Activated CD4-positive, alpha-beta T cell treated with anti-CD3 and anti-CD28 coated beads, Interleukin-2, amount 50 U/mL, for 48 hours (primary cell): ENCODE results near the gene IFIT2.

Source experiments
- DNase-seq, 2 experiments: peaks; one replicate each; pipeline ENCODE4 v3.0.0-alpha.2; 2020

The IFIT2 gene, protein sequence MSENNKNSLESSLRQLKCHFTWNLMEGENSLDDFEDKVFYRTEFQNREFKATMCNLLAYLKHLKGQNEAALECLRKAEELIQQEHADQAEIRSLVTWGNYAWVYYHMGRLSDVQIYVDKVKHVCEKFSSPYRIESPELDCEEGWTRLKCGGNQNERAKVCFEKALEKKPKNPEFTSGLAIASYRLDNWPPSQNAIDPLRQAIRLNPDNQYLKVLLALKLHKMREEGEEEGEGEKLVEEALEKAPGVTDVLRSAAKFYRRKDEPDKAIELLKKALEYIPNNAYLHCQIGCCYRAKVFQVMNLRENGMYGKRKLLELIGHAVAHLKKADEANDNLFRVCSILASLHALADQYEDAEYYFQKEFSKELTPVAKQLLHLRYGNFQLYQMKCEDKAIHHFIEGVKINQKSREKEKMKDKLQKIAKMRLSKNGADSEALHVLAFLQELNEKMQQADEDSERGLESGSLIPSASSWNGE

DNA sequence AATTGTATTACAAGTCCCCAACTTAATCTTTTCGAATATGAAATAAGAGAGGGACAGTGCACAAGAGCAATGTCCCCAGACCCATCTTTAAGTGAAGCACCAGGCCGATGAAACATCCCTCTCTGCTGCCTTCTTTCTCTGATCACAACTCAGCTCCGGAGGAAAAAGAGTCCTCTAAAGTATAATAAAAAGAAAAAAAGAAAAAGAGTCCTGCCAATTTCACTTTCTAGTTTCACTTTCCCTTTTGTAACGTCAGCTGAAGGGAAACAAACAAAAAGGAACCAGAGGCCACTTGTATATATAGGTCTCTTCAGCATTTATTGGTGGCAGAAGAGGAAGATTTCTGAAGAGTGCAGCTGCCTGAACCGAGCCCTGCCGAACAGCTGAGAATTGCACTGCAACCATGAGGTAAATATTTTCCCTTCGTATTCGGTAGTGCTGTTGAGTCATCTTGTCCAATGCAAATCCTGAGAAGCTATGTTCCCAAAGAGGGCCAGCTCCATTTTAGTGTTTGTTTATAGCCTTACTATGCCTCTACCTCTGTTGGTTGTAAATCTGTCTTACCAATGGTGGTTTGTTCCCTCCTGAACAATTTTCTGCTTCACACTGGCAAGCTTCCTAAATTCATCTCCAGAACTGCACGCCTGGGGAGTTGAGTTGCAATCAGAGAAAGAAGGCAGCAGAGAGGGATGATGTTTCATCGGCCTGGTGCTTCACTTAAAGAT, at the start of gene IFIT2:
IFIT2 (plus strand) TSS at position 326 of the 725 bp plus-strand sequence; CDS start at position 404, 78 bp downstream.
- peak in 1 of 2 experiments; percentile 16 for DNase-seq

DNA sequence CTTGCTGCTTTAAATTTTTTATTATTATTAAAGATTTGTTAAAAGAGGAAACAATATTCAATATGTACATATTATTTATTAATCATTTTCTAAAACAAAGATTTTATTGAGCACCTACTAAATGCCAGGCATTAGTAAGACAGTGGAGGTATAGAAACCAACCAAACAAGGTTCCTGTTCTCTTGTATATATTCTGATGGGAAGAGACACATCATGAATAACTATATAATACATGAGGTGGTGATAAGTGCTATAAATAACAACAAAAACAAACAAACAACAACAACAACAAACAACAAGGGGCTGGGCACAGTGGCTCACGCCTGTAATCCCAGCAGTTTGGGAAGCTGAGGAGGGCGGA, 49.6 kb upstream of the IFIT2 start:
- no peak for DNase-seq

- DNase-seq, result peak; percentile 18 to 28
Measured at GRCh38 chr10:89255091-89255579, 46.7 kb upstream of the IFIT2 start.

DNA sequence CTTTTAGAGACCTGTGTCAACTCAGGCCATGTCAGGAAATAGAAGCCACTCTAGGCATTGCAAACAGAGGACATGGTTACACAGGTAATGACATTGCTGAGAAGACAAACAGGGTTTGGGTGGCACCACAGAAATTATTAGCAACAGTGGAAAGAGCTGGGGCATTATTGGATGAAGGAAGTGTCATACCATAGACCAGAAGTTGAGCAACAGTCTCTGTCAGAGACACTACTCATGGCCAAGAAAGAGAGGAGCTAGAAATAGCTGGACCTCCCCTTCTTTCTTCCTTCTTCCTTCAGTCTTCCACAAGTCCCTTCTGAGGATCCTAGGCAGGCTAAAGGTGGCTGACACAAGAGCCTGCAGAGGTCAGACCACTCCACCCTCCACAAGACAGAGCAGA, 46.1 kb upstream of the IFIT2 start:
- DNase-seq, result no peak

DNA sequence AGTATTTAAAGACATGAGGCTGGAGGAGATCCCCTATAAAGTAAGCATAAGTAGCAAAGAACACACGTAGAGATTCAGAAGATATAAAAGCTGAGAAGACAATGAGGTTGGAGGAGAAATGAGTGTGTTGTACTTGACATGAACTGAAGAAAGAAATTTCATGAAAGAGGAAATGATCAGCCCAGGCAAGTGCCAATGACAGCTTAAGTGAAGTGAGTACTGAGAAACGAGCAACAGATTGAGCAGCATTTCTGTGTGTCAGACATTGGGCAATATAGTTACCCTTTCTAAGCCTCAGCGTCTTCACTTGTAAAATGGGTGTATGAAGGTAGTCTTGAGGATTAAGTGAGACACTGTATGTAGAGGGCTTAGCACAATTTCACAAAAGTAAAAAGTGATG, 45.5 kb upstream of the IFIT2 start:
- DNase-seq, result no peak

GRCh38 chr10:89256962-89257361, 44.9 kb upstream of the IFIT2 start:
- no peak for DNase-seq

DNA sequence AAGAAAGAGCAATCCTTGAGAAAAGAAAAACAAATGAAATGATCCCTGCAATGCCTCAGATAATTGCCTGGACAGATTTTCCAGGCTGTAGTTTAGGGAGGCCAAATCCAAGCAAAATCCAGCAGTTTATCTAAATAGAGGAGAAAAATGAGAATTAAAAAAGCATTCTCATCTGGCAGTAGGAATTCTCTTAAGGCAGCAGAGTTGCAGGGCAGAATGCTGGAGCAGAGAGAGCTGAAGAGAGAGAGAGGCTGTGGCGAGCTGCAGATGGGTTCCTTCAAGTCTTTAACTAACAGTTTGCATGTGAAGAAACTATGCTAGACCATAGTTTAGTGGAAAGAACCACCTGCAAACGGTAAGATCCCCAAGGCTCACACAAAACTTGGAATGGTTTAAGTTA, 44.3 kb upstream of the IFIT2 start:
- DNase-seq, result no peak

DNA sequence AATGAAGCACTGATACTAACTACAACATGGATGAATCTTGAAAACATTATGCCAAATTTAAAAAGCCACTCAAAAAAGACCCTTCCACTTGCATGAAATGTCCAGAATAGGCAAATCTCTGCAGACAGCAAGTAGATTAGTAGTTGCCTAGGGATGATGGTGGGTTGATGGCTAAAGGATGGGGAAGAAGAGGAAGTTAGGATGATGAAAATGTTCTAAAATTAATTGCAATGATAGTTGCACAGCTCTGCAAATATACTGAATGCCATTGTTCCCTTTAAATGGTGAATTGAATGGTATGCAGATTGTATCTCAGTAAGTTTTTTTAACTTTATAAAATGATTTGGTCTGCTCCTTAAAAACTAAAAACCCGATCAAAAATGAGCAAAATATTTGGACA, 43.0 kb upstream of the IFIT2 start:
- no peak for DNase-seq

DNA sequence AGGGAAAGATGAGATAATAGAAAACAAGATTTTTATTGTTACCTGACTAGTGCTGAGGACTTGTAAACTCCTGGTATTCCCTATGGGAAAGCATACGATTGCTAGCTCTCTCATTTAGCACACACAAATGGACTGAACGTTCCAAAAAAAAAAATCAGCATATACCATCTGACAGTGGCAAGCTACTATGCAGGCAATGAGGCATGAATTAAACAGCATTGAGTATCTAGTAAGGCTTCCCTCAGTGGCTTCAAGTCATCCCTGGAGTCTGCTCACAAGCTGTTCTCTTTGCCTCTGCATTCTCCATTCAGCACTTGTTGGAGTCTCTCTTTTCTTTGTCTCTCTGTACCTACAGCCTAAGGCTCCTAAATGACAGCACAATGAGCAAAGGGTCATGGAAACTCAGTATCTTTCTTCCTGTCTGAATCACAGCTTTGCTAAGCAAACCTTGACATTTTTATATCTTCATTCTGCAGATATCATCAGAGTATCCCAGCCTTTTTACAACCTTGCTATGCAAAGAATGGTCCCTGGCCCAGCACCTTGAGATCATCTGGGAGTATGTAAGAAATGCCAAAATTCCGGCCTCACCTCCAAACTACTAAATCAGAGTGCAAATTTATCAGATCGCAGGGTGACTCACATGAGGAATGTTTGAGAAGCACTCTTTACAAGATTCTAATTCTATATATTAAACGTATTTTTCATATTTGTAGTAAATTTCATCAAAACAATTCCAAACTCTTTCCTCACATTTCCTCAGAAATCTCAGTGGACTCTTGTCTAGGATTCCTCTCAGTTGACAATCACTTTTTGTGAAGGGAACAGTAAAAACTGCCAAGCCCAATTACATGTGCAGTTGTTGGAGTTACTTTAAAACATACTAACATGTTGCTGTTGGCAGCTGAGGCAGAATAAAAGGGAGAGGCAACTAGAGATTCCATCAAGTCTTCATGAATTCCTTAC, 39.5 kb upstream of the IFIT2 start:
- no peak for DNase-seq

- no peak for DNase-seq
Measured at GRCh38 chr10:89263091-89263490, 38.8 kb upstream of the IFIT2 start.

GRCh38 chr10:89263531-89263930, 38.3 kb upstream of the IFIT2 start:
- no peak for DNase-seq

DNA sequence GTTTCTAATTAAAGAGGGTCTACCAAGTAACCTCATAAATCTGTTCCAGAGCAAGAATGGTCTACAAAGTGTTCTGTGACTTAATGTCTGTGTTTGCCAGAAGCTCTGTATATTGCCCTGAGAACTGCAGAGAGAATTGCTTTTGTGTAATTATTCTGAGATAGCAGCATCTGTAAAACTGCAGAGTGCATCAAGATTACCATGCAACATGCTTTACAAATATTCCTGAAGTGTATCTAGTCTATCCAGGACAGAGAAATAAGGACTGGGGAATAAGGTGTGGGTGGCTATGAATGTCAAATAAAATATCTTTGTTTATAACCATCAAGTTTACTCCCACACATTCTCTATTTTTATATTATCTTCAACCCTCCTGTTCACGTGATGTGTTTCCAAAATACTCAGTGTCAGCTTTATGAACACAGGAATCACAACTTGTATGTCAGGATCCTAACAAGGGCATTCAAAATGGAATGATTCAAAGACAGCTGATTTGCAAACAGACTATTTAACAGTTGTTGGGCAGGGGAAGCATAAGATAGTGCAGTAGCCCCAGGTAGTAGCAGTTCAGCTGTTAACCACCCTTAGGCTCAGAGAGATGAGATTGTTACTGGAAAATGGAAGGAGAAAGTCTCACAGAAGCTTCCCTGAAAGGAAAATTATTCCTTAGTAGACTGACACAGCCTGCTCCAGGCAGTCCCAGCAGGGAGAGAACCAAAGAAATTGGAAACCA, 35.0 kb upstream of the IFIT2 start:
- DNase-seq, result no peak

DNA sequence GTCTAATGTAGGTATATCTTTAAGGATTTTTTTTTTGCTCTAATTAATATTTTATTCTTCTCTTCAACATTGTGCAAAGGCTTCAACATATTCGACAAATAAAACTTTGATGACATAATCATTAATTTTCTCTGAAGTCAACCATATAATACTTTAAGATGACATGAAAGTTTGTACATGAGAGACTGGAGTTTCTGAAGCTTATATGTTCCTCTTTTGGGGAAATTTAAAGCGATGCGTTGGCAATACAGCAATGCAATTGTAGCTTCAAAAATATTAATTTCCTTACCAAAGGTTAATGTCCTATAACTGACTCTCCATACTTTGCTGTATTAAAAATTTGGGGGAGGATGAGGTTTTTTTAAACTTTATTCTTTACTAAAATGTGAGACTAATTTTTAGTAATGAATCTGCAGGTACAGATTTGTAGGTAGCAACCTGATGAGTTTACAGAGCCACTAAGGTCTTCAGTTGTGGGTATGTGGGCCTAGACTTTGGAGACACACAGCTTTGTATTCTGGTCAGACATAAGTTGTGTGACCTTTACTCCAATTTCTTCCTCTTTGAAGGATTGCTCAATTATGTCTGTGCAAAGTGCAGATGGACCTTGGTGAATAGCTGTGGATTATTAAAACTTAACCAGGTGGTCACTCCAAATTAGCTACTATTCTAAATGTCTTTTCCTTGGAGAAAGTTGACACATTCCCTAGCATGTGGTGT, 32.3 kb upstream of the IFIT2 start:
- no peak for DNase-seq

GRCh38 chr10:89270153-89270483, 31.7 kb upstream of the IFIT2 start:
- DNase-seq, result no peak

DNA sequence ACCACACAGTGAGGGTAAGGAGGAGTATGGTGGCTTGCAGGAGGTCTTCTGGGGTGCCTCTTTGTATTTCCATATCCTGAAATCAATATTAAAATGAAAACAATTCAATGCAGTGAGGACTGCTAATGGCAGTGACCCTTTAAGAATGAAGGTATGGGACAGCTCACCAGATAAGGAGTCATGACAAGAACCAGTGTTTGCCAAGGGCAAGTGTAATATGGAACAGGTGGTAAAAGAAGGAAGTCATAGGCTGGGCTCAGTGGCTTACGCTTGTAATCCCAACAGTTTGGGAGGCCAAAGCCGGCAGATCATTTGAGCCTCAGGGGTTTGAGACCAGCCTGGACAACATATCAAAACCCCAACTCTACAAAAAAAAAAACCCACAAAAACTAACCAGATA, 30.3 kb upstream of the IFIT2 start:
- DNase-seq, result no peak

- no peak for DNase-seq
Measured at GRCh38 chr10:89273680-89274079, 28.2 kb upstream of the IFIT2 start.

DNA sequence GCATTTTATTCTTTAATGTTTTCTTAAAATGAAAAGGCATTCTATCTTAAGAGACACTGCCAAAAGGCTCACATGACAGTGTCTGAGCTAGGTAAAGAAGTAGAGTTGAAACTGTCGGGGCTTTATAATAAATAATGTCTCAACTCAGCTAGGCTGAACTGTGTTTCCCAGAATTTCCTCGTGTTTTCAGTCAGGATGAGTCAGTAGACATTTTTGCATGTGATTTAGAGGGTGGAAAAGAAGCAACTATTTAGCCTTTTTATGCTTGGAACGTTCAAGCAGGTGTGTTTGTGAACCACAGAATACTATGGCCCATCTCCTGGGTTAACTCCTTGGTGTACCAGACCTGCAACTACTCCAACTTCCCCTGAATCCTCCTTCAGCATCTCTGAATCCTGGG, 26.9 kb upstream of the IFIT2 start:
- DNase-seq, result no peak

DNA sequence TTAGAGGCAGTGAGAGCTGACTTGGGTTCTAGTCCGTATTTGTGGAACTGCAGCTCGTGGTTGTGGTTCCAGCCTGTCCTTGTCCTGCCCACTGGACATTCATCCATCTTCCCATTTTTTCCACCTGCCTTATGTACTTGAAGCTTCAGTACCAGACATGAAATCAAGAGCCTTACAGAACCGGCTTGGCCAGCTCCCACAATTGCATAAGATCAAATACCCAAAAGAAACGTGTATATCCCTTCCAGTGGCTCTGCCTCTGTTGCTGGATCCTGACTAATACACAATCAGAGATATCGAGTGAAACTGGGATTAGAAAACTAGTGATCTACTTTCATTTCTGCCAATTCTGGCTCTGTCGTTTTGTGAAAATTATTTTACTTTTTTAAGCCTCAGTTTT, 26.5 kb upstream of the IFIT2 start:
- DNase-seq, result no peak

- no peak for DNase-seq
Measured at GRCh38 chr10:89278034-89278535, 23.8 kb upstream of the IFIT2 start.

DNA sequence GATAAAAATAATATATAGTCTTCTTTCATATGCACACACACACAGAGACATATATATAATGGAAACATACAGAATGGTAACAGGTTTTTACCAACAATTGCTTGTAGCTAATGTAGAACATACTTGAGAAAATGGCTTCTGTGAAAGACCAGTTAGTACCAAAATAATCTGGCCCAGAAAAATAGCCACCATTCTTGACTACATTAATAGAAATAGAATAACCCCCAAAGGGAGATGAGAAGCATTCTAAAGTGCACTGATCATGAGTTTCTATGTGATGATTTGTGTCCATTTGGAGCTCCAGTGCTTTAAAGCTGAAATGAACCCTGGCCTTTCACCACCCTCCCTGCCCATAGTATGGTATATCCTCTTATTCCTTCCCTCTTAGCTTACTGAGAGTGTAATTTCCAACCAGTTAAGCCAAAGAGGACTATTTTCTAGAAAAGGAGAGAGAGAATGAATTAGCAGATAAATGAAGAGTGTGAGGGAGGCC, 22.9 kb upstream of the IFIT2 start:
- no peak for DNase-seq

GRCh38 chr10:89279421-89279869, 22.4 kb upstream of the IFIT2 start:
- no peak for DNase-seq
